Measurements from ENCODE around the gene MAST2.

Gene MAST2

GRCh38 chr1:46026531-46026930 is 223.1 kb downstream of the MAST2 start:
- Histone ChIP-seq H3K36me3 (ENCODE audit: insufficient read depth, low read length) (peaks cover 76% of the 10 kb centered on the region), H2AFZ (ENCODE audit: low read length) (no peak overlapping the region), H4K20me1 (ENCODE audit: insufficient read depth, low read length) (no peaks in the 10 kb centered on the region), H3K9me2 (ENCODE audit: low read depth, low read length) (no peaks in the 10 kb centered on the region), H3K9me3 (ENCODE audit: low read length) (peaks cover 7% of the 10 kb centered on the region; the same call in 1 of the 2 replicates), H3K27me3 (ENCODE audit: insufficient read depth, low read length) (no peaks in the 10 kb centered on the region), H3K27ac (ENCODE audit: low read depth, low read length, poor library complexity, severe bottlenecking) (no peak overlapping the region), H3K79me2 (ENCODE audit: insufficient read depth, low read length) (no peaks in the 10 kb centered on the region), H3F3A (ENCODE audit: insufficient read depth, low read length) (no peaks in the 10 kb centered on the region), H3K4me3 (ENCODE audit: low read depth, low read length, poor library complexity, severe bottlenecking) (no peak overlapping the region), H3K4me1 (ENCODE audit: insufficient read depth, low read length, severe bottlenecking) (no peaks in the 10 kb centered on the region), H3K4me2 (ENCODE audit: low read length) (no peak overlapping the region), H3K9ac (ENCODE audit: low read length) (no peak overlapping the region)
- TF ChIP-seq CTCF (IDR thresholded peaks at IDR 0.05; ENCODE audit: low read length) = no peak
- no peak for TF ChIP-seq EZH2 (IDR thresholded peaks at IDR 0.05; ENCODE audit: borderline replicate concordance, low read length)

GRCh38 chr1:46027788-46028573 is 224.6 kb downstream of the MAST2 start:
- peaks cover 7% of the 10 kb centered on the region; the same call in 1 of the 2 replicates for H3K9me3 ChIP-seq (ENCODE audit: low read length)
- H3K4me2 ChIP-seq (ENCODE audit: low read length) = no peak overlapping the region
- no peaks in the 10 kb centered on the region for H3K4me1 ChIP-seq (ENCODE audit: insufficient read depth, low read length, severe bottlenecking)
- peaks cover 77% of the 10 kb centered on the region for H3K36me3 ChIP-seq (ENCODE audit: insufficient read depth, low read length)
- no peak overlapping the region for H2AFZ ChIP-seq (ENCODE audit: low read length)
- no peaks in the 10 kb centered on the region for H3F3A ChIP-seq (ENCODE audit: insufficient read depth, low read length)
- no peaks in the 10 kb centered on the region for H3K27me3 ChIP-seq (ENCODE audit: insufficient read depth, low read length)
- no peaks in the 10 kb centered on the region for H3K9me2 ChIP-seq (ENCODE audit: low read depth, low read length)
- H3K4me3 ChIP-seq (ENCODE audit: low read depth, low read length, poor library complexity, severe bottlenecking) = no peak overlapping the region
- no peak overlapping the region for H3K9ac ChIP-seq (ENCODE audit: low read length)
- no peak overlapping the region for H3K27ac ChIP-seq (ENCODE audit: low read depth, low read length, poor library complexity, severe bottlenecking)
- no peak for TF ChIP-seq EZH2 (IDR thresholded peaks at IDR 0.05; ENCODE audit: borderline replicate concordance, low read length)
- TF ChIP-seq CTCF (IDR thresholded peaks at IDR 0.05; ENCODE audit: low read length) = no peak
- H3K79me2 ChIP-seq (ENCODE audit: insufficient read depth, low read length) = no peaks in the 10 kb centered on the region
- no peaks in the 10 kb centered on the region for H4K20me1 ChIP-seq (ENCODE audit: insufficient read depth, low read length)

DNA sequence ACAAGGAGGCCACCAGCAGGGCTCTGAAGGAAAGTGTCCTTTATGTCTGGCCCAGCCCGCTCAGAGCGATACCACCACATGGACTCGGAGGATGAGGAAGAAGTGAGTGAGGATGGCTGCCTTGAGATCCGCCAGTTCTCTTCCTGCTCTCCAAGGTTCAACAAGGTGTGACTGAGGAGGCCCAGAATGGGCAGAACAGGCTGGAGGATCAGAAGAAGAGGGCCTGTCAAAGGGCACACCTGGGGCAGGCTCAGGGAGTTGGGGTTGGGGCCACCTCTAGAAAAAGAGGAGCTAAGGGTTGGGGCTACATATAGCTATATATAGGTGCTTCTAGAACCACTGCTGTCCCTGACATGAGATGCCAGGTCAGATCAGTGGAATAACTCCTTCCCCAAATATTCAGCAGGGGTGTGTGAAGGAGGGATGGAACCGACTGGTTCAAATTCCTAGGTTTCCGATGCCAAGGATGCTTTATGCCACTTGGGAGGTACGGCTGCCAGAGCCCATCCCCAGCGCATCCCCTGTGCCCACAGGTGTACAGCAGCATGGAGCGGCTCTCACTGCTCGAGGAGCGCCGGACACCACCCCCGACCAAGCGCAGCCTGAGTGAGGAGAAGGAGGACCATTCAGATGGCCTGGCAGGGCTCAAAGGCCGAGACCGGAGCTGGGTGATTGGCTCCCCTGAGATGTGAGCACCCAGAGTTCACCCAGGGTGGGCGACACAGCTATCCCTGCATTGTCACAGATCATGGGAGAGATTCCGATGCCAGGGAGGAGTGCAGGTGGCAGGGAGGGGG is 226.9 kb downstream of the MAST2 start:
- H3K9me2 ChIP-seq (ENCODE audit: low read depth, low read length) = no peaks in the 10 kb centered on the region
- H3K4me1 ChIP-seq (ENCODE audit: insufficient read depth, low read length, severe bottlenecking) = no peaks in the 10 kb centered on the region
- H3F3A ChIP-seq (ENCODE audit: insufficient read depth, low read length) = no peaks in the 10 kb centered on the region
- H3K4me3 ChIP-seq (ENCODE audit: low read depth, low read length, poor library complexity, severe bottlenecking) = no peak overlapping the region
- H3K79me2 ChIP-seq (ENCODE audit: insufficient read depth, low read length) = no peaks in the 10 kb centered on the region
- H4K20me1 ChIP-seq (ENCODE audit: insufficient read depth, low read length) = no peaks in the 10 kb centered on the region
- peaks cover 58% of the 10 kb centered on the region for H3K36me3 ChIP-seq (ENCODE audit: insufficient read depth, low read length)
- no peak overlapping the region for H3K4me2 ChIP-seq (ENCODE audit: low read length)
- no peaks in the 10 kb centered on the region for H3K9me3 ChIP-seq (ENCODE audit: low read length)
- no peak overlapping the region for H3K9ac ChIP-seq (ENCODE audit: low read length)
- H3K27ac ChIP-seq (ENCODE audit: low read depth, low read length, poor library complexity, severe bottlenecking) = no peak overlapping the region
- H3K27me3 ChIP-seq (ENCODE audit: insufficient read depth, low read length) = no peaks in the 10 kb centered on the region
- no peak overlapping the region for H2AFZ ChIP-seq (ENCODE audit: low read length)
- TF ChIP-seq EZH2 (IDR thresholded peaks at IDR 0.05; ENCODE audit: borderline replicate concordance, low read length) (no peak), CTCF (IDR thresholded peaks at IDR 0.05; ENCODE audit: low read length) (no peak)

Measured in OCI-LY1 (cell line).